GM20000 (cell line): ENCODE results near the gene PCDHGB2.
"Not testable (repeated sequence)": the region's sequence is repeated elsewhere in the genome, so short reads cannot be mapped to it uniquely, and the experiment has no call there.

Experiments used
- DNase-seq: peaks from one replicate; pipeline ENCODE4 v3.0.0; 2012; ENCODE audit warnings: low spot score
- CTCF ChIP-seq: IDR thresholded peaks from 2 replicates; pipeline ENCODE4 v1.5.1; 2012; ENCODE audit warnings: mild to moderate bottlenecking, control low read depth; ENCODE audit errors: extremely low read depth, missing control alignments

Gene PCDHGB2

GRCh38 chr5:141326088-141326854, 33.5 kb upstream of the PCDHGB2 start:
- peak; percentile 54 for DNase-seq

GRCh38 chr5:141328231-141328630, 31.6 kb upstream of the PCDHGB2 start:
- TF ChIP-seq CTCF: no peak

More at GRCh38 chr5:141326088-141326854, 33.5 kb upstream of the PCDHGB2 start:
- peak; percentile 35 for TF ChIP-seq CTCF

GRCh38 chr5:141330299-141331080, 29.3 kb upstream of the PCDHGB2 start, which contains the start of gene PCDHGA1:
Gene PCDHGA1 (plus strand): TSS chr5:141330514.
- TF ChIP-seq CTCF: peak; percentile 70
- peak; percentile 63 for DNase-seq

More at GRCh38 chr5:141328231-141328630, 31.6 kb upstream of the PCDHGB2 start:
- DNase-seq: no peak

GRCh38 chr5:141332571-141332970, 27.2 kb upstream of the PCDHGB2 start:
- DNase-seq: not testable (repeated sequence)

GRCh38 chr5:141338538-141339306, 21.1 kb upstream of the PCDHGB2 start, which contains the start of gene PCDHGA2:
Gene PCDHGA2 (plus strand): TSS chr5:141338760.
- peak; percentile 72 for DNase-seq

GRCh38 chr5:141340781-141341354, 18.9 kb upstream of the PCDHGB2 start:
- DNase-seq: not testable (repeated sequence)

More at GRCh38 chr5:141338538-141339306, 21.1 kb upstream of the PCDHGB2 start, which contains the start of gene PCDHGA2:
- TF ChIP-seq CTCF: peak; percentile 24

GRCh38 chr5:141342773-141343172, 17.0 kb upstream of the PCDHGB2 start:
- no peak for TF ChIP-seq CTCF
- DNase-seq: no peak
